ENCODE measurements around the gene PRR14L.
"Not testable (repeated sequence)": the region's sequence is repeated elsewhere in the genome, so short reads cannot be mapped to it uniquely, and the experiment has no call there.

Gene PRR14L

GRCh38 chr22:31683181-31684105 is 66.5 kb downstream of the PRR14L start:
- FAIRE-seq (no peak), DNase-seq (ENCODE audit: insufficient read length, low spot score) (no peak)

DNA sequence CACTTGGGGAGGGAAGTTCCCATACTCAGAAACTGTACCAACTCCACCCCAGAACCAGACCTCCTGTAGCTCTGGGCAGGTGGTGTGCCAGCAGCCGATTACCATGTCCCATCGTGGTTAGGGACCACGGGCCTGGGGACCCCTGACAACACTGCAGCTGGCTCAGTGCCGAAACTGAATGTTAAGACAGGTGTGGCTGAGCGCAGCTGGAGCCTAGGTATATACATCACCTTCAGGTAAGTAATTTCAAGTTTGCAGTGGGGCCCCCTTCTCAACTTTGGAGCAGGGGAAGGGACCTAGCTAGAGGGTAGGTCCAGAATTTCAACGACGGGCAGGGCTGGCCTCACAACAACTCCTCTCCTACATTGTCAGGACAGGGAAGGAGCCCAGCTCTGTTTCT is 67.2 kb downstream of the PRR14L start:
- FAIRE-seq: no peak
- DNase-seq (ENCODE audit: insufficient read length, low spot score): no peak

- no peak for FAIRE-seq
- no peak for DNase-seq (ENCODE audit: insufficient read length, low spot score)
Observed at GRCh38 chr22:31681349-31682345, 68.3 kb downstream of the PRR14L start.

DNA sequence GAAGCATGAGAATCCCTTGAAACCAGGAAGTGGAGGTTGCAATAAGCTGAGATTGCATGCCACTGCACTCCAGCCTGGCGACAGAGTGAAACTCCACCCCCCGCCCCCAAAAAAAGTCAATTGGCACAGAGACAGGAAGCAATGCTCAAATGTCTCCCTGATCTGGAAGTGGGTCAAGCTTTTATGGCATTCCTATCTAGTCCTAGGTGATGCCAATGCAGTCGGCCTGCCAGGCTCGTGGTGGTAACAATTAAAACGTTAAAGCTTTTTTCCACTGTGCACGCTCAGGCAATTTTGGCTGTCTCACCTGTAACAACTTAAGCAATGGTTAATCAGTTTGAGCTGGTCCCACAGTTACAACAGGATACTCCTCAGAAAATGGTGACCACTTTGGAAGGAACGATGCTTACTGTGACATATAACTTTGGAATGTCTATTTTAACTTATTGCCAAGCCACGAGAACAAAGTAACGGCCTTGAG is 69.0 kb downstream of the PRR14L start:
- FAIRE-seq (no peak), DNase-seq (ENCODE audit: insufficient read length, low spot score) (no peak)

DNA sequence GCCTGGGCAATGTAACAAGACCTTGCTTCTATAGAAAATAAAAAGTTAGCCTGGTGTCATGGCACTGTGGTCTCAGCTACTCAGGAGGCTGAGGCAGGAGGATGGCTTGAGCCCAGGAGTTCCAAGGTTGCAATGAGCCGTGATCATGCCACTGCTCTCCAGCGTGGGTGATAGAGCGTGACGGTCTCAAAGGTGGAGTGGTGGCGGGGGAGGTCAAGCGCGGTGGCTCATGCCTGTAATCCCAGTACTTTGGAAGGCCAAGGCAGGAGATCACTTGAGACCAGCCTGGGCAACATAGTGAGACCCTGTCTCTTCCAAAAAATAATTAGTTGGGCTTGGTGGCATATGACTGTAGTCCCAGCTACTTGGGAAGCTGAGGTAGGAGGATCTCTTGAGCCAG is 71.2 kb downstream of the PRR14L start:
- no peak for DNase-seq (ENCODE audit: insufficient read length, low spot score)
- FAIRE-seq: no peak

- DNase-seq (ENCODE audit: insufficient read length, low spot score) (peak; percentile 89), FAIRE-seq (peak; percentile 91)
Observed at GRCh38 chr22:31676700-31677099, 73.2 kb downstream of the PRR14L start.

DNA sequence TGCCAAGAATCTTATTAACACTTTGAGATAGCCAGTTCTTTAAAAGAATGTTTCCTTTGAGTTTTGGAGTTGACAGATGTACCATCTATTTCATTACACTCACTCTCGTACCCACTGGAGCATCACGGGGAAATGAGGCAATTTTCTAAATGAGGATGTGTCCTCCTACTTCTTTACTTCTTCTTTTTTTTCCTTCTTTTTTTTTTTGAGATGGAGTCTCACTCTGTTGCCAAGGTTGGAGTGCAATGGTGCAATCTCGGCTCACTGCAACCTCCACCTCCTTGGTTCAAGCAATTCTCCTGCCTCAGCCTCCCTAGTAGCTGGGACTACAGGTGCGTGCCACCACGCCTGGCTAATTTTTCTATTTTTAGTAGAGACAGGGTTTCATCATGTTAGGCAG is 75.7 kb downstream of the PRR14L start:
- DNase-seq (ENCODE audit: insufficient read length, low spot score); FAIRE-seq: not testable (repeated sequence)

DNA sequence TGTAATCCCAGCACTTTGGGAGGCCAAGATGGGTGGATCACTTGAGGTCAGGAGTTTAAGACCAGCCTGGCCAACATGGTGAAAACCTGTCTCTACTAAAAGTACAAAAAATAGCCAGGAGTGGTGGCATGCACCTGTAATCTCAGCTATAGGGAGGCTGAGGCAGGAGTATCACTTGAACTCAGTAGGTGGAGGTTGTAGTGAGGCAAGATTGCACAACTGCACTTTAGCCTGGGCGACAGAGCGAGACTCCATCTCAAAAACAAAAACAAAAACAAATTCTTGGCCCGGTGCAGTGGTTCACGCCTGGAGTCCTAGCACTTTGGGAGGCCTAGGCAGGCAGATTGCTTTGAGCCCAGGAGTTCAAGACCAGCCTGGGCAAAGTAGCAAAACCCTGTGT is 81.1 kb downstream of the PRR14L start:
- DNase-seq (ENCODE audit: insufficient read length, low spot score); FAIRE-seq: not testable (repeated sequence)

DNA sequence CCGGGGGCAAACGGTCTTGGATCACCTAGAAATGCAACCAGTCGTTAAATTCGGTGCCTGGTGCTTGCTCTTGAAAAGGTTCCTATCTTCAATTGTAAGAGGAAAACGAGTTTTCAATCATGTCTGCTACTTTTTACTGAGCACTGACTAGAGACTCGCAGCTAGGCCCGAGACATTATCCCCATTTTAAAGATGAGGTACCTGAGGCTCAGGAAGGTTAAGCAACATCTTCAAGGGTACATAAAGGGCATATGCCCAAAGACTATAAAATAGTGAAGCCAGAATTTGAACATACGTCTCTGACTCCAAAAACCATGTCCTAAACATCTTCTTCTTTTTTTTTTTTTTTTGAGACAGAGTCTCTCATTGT is 87.3 kb downstream of the PRR14L start:
- FAIRE-seq (no peak), DNase-seq (ENCODE audit: insufficient read length, low spot score) (no peak)

DNA sequence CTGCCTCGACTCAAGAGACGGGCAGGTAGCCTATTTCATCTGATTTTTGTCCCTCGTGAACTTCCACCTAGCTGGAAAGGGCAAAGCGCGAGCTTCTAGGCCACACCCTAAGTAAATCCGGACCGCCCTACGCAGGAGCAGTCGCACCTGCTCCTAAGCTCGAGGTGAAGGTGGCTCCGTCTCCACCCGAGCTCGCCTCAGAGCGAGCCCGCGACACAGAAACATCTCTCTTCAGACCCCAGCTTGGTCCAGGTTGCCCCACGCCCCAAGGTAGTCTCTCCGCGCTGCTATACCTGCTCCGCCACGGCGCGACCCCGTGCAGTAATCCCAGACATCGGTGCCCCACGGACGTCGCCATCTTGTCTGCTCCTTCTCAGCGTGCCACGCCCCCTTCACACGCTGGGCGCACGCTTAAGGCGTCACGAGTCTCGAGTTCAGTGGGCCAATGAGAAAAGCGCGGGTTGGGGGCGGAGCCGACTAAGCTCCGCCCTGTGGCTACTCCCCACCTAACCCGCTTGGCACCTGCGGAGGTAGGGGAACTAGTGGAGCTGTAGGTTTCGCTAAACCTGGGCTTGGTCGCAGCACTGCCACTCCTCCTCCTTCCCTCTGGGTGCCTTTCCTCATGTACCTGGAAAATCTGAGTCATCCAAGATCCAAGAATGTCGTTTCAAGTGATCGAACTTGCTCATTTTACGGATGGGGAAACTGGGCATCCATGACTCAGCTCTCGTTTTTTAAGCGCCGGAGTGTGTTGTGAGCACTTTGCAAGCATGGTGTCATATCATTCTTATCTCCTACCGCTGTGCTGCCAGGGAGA is 87.9 kb downstream of the PRR14L start, which contains the start of gene PISD:
TSS of gene PISD (minus strand) at position 365 of the 817 bp plus-strand sequence. CDS start at position 358, 7 bp downstream.
- peak; percentile 94 for FAIRE-seq

GRCh38 chr22:31660860-31661341 is 89.0 kb downstream of the PRR14L start:
- FAIRE-seq: peak; percentile 45
- not testable (repeated sequence) for DNase-seq (ENCODE audit: insufficient read length, low spot score)

More for the DNA sequence above, 87.9 kb downstream of the PRR14L start, which contains the start of gene PISD:
- peak; percentile 86 for DNase-seq (ENCODE audit: insufficient read length, low spot score)

- no peak for FAIRE-seq
Observed at GRCh38 chr22:31659246-31659645, 90.7 kb downstream of the PRR14L start.

GRCh38 chr22:31654408-31654807 is 95.5 kb downstream of the PRR14L start:
- FAIRE-seq (no peak), DNase-seq (ENCODE audit: insufficient read length, low spot score) (no peak)

More at GRCh38 chr22:31659246-31659645, 90.7 kb downstream of the PRR14L start:
- DNase-seq (ENCODE audit: insufficient read length, low spot score): no peak

DNA sequence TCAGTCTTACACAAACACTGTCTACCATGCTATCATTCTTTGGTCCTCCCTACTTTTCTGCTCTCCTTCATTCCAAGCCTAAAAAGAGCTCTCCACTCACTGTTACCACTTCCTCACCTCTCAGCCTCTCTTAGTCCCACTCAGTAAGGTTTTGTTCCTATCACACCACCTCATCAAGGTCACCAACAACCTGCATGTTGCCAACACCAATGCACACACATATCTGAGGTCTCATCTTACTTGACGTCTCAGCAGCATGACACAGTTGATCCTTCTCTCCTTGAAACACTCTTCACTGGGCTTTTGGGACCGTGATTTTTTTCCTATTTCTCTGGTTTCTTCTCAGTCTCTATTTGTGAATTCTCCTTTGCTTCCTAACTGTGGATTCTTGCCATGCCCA is 96.0 kb downstream of the PRR14L start:
- no peak for FAIRE-seq
- DNase-seq (ENCODE audit: insufficient read length, low spot score): no peak

- FAIRE-seq: peak; percentile 84
- DNase-seq (ENCODE audit: insufficient read length, low spot score): no peak
Observed at GRCh38 chr22:31652911-31653684, 96.8 kb downstream of the PRR14L start.

- FAIRE-seq (peak; percentile 44), DNase-seq (ENCODE audit: insufficient read length, low spot score) (no peak)
Observed at GRCh38 chr22:31652088-31652487, 97.8 kb downstream of the PRR14L start.

GRCh38 chr22:31651664-31652063 is 98.3 kb downstream of the PRR14L start:
- DNase-seq (ENCODE audit: insufficient read length, low spot score) (no peak), FAIRE-seq (peak; percentile 78)

GRCh38 chr22:31650391-31650790 is 99.5 kb downstream of the PRR14L start:
- DNase-seq (ENCODE audit: insufficient read length, low spot score) (no peak), FAIRE-seq (no peak)

Measured in GM19239 (cell line).